ENCODE data around the gene MED9. TPM values are rescaled to one million over a fixed set of nuclear protein-coding genes. Genes with fewer than 3 reads are reported as not detected.

MED9 gene
- total RNA-seq, 4 donors from 2014 or later, result 14.6 to 22.6 (median 17.4) TPM

GRCh38 chr17:17492571-17492970 is 15.8 kb downstream of the MED9 start:
- Histone ChIP-seq H3K27me3 (no peaks in the 10 kb centered on the region), H3K36me3 (peaks cover 20% of the 10 kb centered on the region), H3K27ac (peak overlapping the region; percentile 69), H3K4me1 (peaks cover 48% of the 10 kb centered on the region), H3K4me3 (no peak overlapping the region), H3K9me3 (no peaks in the 10 kb centered on the region)
- peak in 1 of 2 donors; percentile 41 for DNase-seq (ENCODE audit: low spot score in 2 of 2)
- TF ChIP-seq EP300 (IDR thresholded peaks at IDR 0.05), result no peak
- TF ChIP-seq POLR2A (IDR thresholded peaks at IDR 0.05), result no peak
- TF ChIP-seq CTCF (IDR thresholded peaks at IDR 0.05), result no peak
- no peak for TF ChIP-seq POLR2AphosphoS5 (IDR thresholded peaks at IDR 0.05)
- 73% methylated on average over 9 of the region's 9 CpGs for WGBS

GRCh38 chr17:17493249-17493985 is 16.6 kb downstream of the MED9 start:
- no peak for TF ChIP-seq POLR2AphosphoS5 (IDR thresholded peaks at IDR 0.05)
- TF ChIP-seq CTCF (IDR thresholded peaks at IDR 0.05), result no peak
- TF ChIP-seq POLR2A (IDR thresholded peaks at IDR 0.05), result no peak
- TF ChIP-seq EP300 (IDR thresholded peaks at IDR 0.05), result no peak
- no peaks in the 10 kb centered on the region for H3K9me3 ChIP-seq
- peak overlapping the region; percentile 69 for H3K27ac ChIP-seq
- H3K27me3 ChIP-seq, result no peaks in the 10 kb centered on the region
- H3K4me3 ChIP-seq, result peak overlapping the region; percentile 58
- 43% methylated on average over 14 of the region's 15 CpGs for WGBS
- H3K36me3 ChIP-seq, result peaks cover 15% of the 10 kb centered on the region
- peak; percentile 66 to 78 for DNase-seq (ENCODE audit: low spot score in 2 of 2)
- peaks cover 48% of the 10 kb centered on the region for H3K4me1 ChIP-seq

GRCh38 chr17:17493986-17494466 is 17.2 kb downstream of the MED9 start:
- no peaks in the 10 kb centered on the region for H3K27me3 ChIP-seq
- no peaks in the 10 kb centered on the region for H3K9me3 ChIP-seq
- 71% methylated on average over 5 of the region's 5 CpGs for WGBS
- peak overlapping the region; percentile 58 for H3K4me3 ChIP-seq
- no peak for TF ChIP-seq POLR2A (IDR thresholded peaks at IDR 0.05)
- TF ChIP-seq EP300 (IDR thresholded peaks at IDR 0.05), result no peak
- TF ChIP-seq POLR2AphosphoS5 (IDR thresholded peaks at IDR 0.05), result no peak
- no peak for TF ChIP-seq CTCF (IDR thresholded peaks at IDR 0.05)
- peaks cover 14% of the 10 kb centered on the region for H3K36me3 ChIP-seq
- peak overlapping the region; percentile 69 for H3K27ac ChIP-seq
- DNase-seq (ENCODE audit: low spot score in 2 of 2), result peak in 1 of 2 donors; percentile 29
- H3K4me1 ChIP-seq, result peaks cover 48% of the 10 kb centered on the region

GRCh38 chr17:17494499-17494869 is 17.7 kb downstream of the MED9 start:
- Histone ChIP-seq H3K9me3 (no peaks in the 10 kb centered on the region), H3K4me3 (peak overlapping the region; percentile 58), H3K4me1 (peaks cover 48% of the 10 kb centered on the region), H3K27ac (peak overlapping the region; percentile 69), H3K36me3 (peaks cover 14% of the 10 kb centered on the region), H3K27me3 (no peaks in the 10 kb centered on the region)
- peak in 1 of 2 donors; percentile 81 for DNase-seq (ENCODE audit: low spot score in 2 of 2)
- no peak for TF ChIP-seq EP300 (IDR thresholded peaks at IDR 0.05)
- no peak for TF ChIP-seq POLR2AphosphoS5 (IDR thresholded peaks at IDR 0.05)
- no peak for TF ChIP-seq POLR2A (IDR thresholded peaks at IDR 0.05)
- TF ChIP-seq CTCF (IDR thresholded peaks at IDR 0.05), result no peak
- WGBS, result 41% methylated on average over 12 of the region's 14 CpGs

- peak; percentile 80 to 86 for DNase-seq (ENCODE audit: low spot score in 2 of 2)
- Histone ChIP-seq H3K9me3 (no peaks in the 10 kb centered on the region), H3K27ac (peak overlapping the region; percentile 69), H3K27me3 (no peaks in the 10 kb centered on the region), H3K4me1 (peaks cover 48% of the 10 kb centered on the region), H3K36me3 (peaks cover 14% of the 10 kb centered on the region), H3K4me3 (peak overlapping the region; percentile 58)
- 0% methylated on average over 14 of the region's 71 CpGs for WGBS
- TF ChIP-seq CTCF (IDR thresholded peaks at IDR 0.05) (no peak), POLR2AphosphoS5 (IDR thresholded peaks at IDR 0.05) (peak in 1 of 3 donors; percentile 36), EP300 (IDR thresholded peaks at IDR 0.05) (no peak), POLR2A (IDR thresholded peaks at IDR 0.05) (no peak)
Measured at GRCh38 chr17:17494870-17495535, 18.2 kb downstream of the MED9 start.

Data from suprapubic skin (tissue), 4 donors.